BE2C (cell line): ENCODE data around the gene SYS1.

ENCODE experiments used
- DNase-seq: peaks from one replicate; pipeline ENCODE4 v3.0.0-alpha.2; 2020
- H3K27me3 ChIP-seq: fragments of 250-450 bp; sonication (Bioruptor Pico); 2 replicates; pipeline ENCODE4 v1.5.1; 2020; ENCODE audit warnings: mild to moderate bottlenecking
- H3K36me3 ChIP-seq: fragments of 250-450 bp; sonication (Bioruptor Pico); 2 replicates; pipeline ENCODE4 v1.5.1; 2020; ENCODE audit warnings: mild to moderate bottlenecking
- H3K4me1 ChIP-seq: fragments of 250-450 bp; sonication (Bioruptor Pico); 2 replicates; pipeline ENCODE4 v1.5.1; 2020
- H3K4me3 ChIP-seq: 2 replicates; pipeline ENCODE4 v1.5.1; 2011; ENCODE audit warnings: low read depth, low read length
- H3K9me3 ChIP-seq: fragments of 250-450 bp; sonication (Bioruptor Pico); 2 replicates; pipeline ENCODE4 v1.5.1; 2020
- TF ChIP-seq, protein P1 (sequence below): IDR thresholded peaks from 2 replicates; pipeline ENCODE4 v1.5.1; 2012; ENCODE audit warnings: mild to moderate bottlenecking, low read depth, low read length

The SYS1 gene

DNA sequence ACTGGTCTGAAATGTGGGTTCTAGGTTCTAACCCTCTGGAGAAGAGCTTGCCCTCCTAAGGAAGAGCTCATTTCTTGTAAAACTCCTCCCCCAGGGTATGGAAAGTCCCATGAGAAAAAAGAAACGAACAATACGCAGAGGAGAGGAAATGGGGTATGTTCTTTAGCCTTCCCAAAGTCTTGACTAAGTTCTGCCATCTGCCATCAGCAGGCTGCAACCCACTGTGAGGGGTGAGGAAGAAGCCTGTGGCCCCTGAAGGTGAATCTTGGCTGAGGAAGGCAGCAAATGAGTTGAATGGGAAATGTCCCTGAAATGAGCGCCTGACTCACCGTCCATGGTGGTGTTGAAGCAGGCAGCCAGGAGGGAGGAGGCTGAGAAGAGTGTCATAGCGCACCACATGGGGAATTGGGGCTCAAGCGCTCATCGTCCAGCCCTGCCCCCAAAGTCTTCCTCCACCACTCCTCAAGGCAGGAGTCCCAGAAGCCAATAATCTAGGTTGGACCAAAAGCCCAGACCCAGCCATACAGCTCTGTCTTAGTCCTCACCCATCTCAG, 44.5 kb upstream of the SYS1 start:
- H3K9me3 ChIP-seq = no peaks in the 10 kb centered on the region
- H3K27me3 ChIP-seq = peaks cover 47% of the 10 kb centered on the region
- TF ChIP-seq, protein P1, sequence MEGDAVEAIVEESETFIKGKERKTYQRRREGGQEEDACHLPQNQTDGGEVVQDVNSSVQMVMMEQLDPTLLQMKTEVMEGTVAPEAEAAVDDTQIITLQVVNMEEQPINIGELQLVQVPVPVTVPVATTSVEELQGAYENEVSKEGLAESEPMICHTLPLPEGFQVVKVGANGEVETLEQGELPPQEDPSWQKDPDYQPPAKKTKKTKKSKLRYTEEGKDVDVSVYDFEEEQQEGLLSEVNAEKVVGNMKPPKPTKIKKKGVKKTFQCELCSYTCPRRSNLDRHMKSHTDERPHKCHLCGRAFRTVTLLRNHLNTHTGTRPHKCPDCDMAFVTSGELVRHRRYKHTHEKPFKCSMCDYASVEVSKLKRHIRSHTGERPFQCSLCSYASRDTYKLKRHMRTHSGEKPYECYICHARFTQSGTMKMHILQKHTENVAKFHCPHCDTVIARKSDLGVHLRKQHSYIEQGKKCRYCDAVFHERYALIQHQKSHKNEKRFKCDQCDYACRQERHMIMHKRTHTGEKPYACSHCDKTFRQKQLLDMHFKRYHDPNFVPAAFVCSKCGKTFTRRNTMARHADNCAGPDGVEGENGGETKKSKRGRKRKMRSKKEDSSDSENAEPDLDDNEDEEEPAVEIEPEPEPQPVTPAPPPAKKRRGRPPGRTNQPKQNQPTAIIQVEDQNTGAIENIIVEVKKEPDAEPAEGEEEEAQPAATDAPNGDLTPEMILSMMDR = no peak
- no peak for DNase-seq
- H3K4me1 ChIP-seq = peaks cover 4% of the 10 kb centered on the region; the same call in 1 of the 2 replicates
- H3K4me3 ChIP-seq = no peak overlapping the region
- no peaks in the 10 kb centered on the region for H3K36me3 ChIP-seq

DNA sequence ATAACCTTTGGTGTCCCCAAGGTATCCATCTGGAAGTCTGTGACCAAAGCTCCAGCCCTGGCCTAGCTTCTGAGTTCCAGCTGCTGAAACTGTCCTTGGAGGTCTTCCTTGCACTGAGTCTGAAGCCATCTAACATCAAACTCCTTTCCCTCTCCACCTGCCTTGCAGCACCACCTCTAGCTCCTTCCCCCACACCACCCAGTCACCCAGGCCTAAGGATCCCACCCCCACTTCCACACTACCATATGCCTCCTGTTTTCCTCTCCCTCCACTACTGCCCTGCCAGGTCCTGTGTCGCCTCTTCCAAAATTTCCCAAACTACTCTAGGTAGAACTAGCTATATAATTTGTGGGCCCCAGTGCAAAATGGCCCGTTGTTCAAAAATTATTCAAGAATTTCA, 44.0 kb upstream of the SYS1 start:
- Histone ChIP-seq H3K27me3 (peaks cover 46% of the 10 kb centered on the region), H3K4me3 (no peak overlapping the region), H3K36me3 (no peaks in the 10 kb centered on the region), H3K4me1 (peaks cover 4% of the 10 kb centered on the region; the same call in 1 of the 2 replicates), H3K9me3 (no peaks in the 10 kb centered on the region)
- TF ChIP-seq, protein P1 = no peak
- DNase-seq = no peak

DNA sequence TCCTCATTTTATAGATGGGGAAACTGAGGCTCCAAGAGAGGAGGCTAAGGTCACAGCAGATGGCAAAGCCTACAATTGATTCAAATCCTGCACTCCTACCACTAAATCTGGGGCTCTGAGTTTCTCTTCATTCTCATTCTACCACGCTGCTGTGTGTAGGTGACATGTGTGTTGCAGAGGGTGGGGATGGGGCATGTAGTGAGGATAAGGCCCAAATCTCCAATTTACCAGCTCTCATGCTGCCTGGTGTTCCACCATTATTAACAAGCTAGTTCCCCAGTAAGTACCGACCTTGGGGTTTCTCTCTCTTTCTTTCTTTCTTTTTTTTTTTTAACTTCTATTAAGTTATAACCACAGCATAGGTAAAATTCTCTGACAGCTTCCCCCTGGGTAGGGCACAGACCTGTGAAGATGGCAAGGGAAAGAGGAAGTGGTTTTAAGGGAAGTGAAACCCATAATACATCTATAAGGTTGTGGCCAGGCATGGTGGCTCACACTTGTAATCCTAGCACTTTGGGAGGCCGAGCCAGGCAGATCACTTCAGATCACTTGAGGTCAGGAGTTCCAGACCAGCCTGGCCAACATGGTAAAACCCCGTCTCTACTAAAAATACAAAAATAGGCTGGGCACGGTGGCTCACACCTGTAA, 41.9 kb upstream of the SYS1 start:
- no peak overlapping the region for H3K4me3 ChIP-seq
- no peaks in the 10 kb centered on the region for H3K36me3 ChIP-seq
- TF ChIP-seq, protein P1 = no peak
- peaks cover 4% of the 10 kb centered on the region; the same call in 1 of the 2 replicates for H3K4me1 ChIP-seq
- no peaks in the 10 kb centered on the region for H3K9me3 ChIP-seq
- DNase-seq = no peak
- peaks cover 27% of the 10 kb centered on the region for H3K27me3 ChIP-seq

DNA sequence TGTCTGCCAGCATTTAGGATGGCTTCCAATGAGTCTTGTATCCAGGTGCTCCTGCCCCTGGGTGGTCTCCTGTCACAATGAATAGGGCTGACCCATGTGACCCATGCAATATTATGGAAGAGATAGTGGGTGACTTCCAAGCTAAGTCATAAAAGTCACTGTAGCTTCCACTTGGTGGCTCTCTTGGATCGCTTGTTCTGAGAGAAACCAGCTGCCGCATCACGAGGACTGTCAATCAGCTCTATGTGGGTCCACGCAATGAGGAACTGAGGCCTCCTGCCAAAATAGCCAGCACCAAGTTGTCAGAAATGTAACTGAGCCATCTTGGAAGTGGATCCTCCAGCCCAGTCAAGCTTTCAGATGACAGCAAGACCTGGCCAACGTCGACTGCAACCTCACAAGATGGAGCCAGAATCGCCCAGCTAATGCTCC, 40.0 kb upstream of the SYS1 start:
- no peaks in the 10 kb centered on the region for H3K36me3 ChIP-seq
- H3K4me1 ChIP-seq = peaks cover 4% of the 10 kb centered on the region; the same call in 1 of the 2 replicates
- peaks cover 8% of the 10 kb centered on the region; the same call in 1 of the 2 replicates for H3K27me3 ChIP-seq
- no peak overlapping the region for H3K4me3 ChIP-seq
- TF ChIP-seq, protein P1 = peak; percentile 59
- DNase-seq = peak; percentile 50
- no peaks in the 10 kb centered on the region for H3K9me3 ChIP-seq

DNA sequence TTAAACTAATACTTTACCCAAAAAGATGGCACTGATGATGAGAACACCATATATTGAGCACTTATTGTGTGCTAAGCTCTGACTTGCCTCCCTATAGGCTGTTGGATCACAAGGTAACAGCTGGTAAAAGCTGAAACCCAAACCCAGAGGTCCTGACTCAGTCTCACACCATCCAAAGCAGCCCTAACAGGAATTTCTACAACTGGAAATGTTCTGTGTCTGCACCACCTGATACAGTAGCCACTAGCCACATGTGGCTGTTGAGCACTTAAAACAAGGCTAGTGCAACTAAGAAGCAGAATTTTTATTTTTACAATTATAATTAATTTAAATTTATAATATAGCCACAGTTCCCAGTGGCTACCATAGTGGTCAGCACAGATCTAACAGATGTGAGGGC, 39.2 kb upstream of the SYS1 start:
- TF ChIP-seq, protein P1 = no peak

DNA sequence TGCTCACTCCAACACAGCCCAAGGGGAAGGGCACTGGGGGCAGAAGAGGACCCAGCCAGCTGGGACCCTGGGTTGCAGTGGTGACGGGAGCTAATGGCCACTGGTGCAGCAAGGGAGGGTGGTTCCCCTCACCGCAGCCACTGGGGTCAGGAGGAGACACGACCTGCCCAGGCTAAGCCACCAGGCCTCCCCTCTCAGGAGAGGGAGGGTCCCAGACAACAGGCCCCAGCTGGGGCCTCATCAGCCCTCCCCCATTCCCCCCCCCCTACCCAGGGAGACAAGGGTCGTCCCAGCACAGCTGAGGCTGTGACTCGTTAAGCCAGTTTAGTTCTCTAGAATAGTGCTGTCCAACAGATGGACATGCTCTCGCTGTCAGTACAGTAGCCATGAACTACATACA, 37.6 kb upstream of the SYS1 start:
- H3K4me3 ChIP-seq = no peak overlapping the region
- no peaks in the 10 kb centered on the region for H3K27me3 ChIP-seq
- no peaks in the 10 kb centered on the region; the same call in none of the 2 replicates for H3K36me3 ChIP-seq
- no peaks in the 10 kb centered on the region for H3K9me3 ChIP-seq
- no peak for DNase-seq
- TF ChIP-seq, protein P1 = no peak
- peaks cover 4% of the 10 kb centered on the region; the same call in 1 of the 2 replicates for H3K4me1 ChIP-seq

More for the DNA sequence above, 39.2 kb upstream of the SYS1 start:
- Histone ChIP-seq H3K4me1 (peaks cover 4% of the 10 kb centered on the region; the same call in 1 of the 2 replicates), H3K9me3 (no peaks in the 10 kb centered on the region), H3K4me3 (no peak overlapping the region), H3K36me3 (no peaks in the 10 kb centered on the region), H3K27me3 (peaks cover 2% of the 10 kb centered on the region; the same call in 1 of the 2 replicates)
- no peak for DNase-seq
